ENCODE measurements around the gene MARCKS. TPM values are rescaled to one million over a fixed set of nuclear protein-coding genes. Genes with fewer than 3 reads are reported as not detected.

Gene MARCKS
- total RNA-seq, 4 donors from 2014 or later = 51.5 to 91.3 (median 56.8) TPM

DNA sequence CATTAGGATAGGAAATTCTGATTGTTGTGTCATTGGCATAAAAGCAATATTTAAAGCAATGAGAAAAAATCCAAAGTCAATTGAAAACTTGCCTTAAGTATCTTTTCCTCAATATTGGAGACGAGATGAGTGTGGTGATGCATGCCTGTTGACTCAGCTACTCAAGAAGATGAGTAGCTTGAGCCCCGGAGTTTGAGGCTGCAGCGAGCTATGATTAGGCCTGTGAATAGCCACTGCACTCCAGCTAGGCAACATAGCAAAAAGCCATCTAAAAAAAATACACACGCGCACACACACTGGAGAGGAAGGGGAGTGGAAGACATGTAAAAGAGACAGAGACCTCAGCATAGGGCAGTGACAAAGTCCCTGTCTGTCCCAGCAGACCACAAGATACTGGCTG, 9.7 kb upstream of the MARCKS start:
- intact Hi-C loops (cut with DNase I) = no loop called here
- Histone ChIP-seq H3K9me3 (no peaks in the 10 kb centered on the region), H3K27me3 (no peaks in the 10 kb centered on the region), H3K36me3 (no peaks in the 10 kb centered on the region), H3K4me3 (no peak overlapping the region), H3K4me1 (no peaks in the 10 kb centered on the region), H3K27ac (no peak overlapping the region)
- WGBS, 2 donors = 87 to 91% methylated on average over 5 of the region's 5 CpGs
- no peak for DNase-seq
- no peak for TF ChIP-seq POLR2A (IDR thresholded peaks at IDR 0.05)

DNA sequence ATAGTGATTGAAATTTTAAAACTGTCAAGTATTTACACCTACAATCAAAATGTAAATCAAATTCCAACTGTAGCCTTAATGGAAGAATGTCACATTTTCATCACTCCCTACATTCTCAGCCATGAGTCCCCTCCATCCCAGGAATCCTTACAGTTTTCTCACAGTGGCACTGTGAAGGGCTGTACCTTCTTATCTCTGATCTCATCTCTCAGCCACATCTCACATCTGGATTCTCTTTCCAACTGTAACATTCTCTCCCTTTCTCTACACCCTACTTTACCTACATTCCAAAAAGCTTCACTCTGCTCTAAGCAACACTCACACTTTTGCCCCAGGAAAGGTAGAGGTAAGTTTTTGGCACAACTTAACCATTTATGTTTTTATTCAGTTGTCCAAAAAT, 8.9 kb upstream of the MARCKS start:
- no peaks in the 10 kb centered on the region for H3K9me3 ChIP-seq
- no peaks in the 10 kb centered on the region for H3K4me1 ChIP-seq
- H3K27ac ChIP-seq = no peak overlapping the region
- H3K4me3 ChIP-seq = no peak overlapping the region
- H3K36me3 ChIP-seq = no peaks in the 10 kb centered on the region
- TF ChIP-seq POLR2A (IDR thresholded peaks at IDR 0.05) = no peak
- TF ChIP-seq, protein P1, sequence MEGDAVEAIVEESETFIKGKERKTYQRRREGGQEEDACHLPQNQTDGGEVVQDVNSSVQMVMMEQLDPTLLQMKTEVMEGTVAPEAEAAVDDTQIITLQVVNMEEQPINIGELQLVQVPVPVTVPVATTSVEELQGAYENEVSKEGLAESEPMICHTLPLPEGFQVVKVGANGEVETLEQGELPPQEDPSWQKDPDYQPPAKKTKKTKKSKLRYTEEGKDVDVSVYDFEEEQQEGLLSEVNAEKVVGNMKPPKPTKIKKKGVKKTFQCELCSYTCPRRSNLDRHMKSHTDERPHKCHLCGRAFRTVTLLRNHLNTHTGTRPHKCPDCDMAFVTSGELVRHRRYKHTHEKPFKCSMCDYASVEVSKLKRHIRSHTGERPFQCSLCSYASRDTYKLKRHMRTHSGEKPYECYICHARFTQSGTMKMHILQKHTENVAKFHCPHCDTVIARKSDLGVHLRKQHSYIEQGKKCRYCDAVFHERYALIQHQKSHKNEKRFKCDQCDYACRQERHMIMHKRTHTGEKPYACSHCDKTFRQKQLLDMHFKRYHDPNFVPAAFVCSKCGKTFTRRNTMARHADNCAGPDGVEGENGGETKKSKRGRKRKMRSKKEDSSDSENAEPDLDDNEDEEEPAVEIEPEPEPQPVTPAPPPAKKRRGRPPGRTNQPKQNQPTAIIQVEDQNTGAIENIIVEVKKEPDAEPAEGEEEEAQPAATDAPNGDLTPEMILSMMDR (IDR thresholded peaks at IDR 0.05) = no peak
- DNase-seq = no peak
- intact Hi-C loops (cut with DNase I) = no loop called here
- no peaks in the 10 kb centered on the region for H3K27me3 ChIP-seq

- 86 to 95% methylated on average over 1 of the region's 1 CpG for WGBS, 2 donors
- intact Hi-C loops (cut with DNase I) = no loop called here
Observed at GRCh38 chr6:113848811-113849210, 8.3 kb upstream of the MARCKS start.

DNA sequence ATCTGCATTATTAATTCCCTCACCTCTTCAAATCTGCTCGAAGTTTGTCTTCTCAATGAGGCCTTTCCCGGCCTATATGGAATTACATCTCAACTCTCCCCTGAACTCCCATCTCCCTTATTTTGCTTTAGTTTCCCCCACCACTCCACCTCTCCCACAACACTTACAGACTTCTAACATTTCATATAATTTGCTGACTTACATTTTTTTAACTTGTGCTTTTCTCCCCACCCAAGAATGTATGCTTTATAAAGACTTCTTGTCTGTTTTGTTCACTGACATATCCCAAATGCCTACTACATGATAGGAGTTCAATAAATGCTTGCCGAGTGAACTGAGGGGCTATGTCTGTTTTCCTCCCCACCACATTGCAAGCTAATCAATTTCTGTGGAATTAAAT, 3.9 kb upstream of the MARCKS start:
- no peak for TF ChIP-seq POLR2A (IDR thresholded peaks at IDR 0.05)
- TF ChIP-seq, protein P1 (IDR thresholded peaks at IDR 0.05) = no peak
- WGBS, 2 donors = 92 to 95% methylated on average over 3 of the region's 3 CpGs
- no peaks in the 10 kb centered on the region for H3K9me3 ChIP-seq
- no peak overlapping the region for H3K27ac ChIP-seq
- no peaks in the 10 kb centered on the region for H3K36me3 ChIP-seq
- DNase-seq = no peak
- peaks cover 0 to 26% (median 0%) of the 10 kb centered on the region in 3 donors for H3K4me1 ChIP-seq
- H3K27me3 ChIP-seq = peaks cover 0 to 6% (median 0%) of the 10 kb centered on the region in 4 donors
- no peak overlapping the region for H3K4me3 ChIP-seq
- intact Hi-C loops (cut with DNase I) = loop anchor here (10.0 kb wide), 1 partner anchor 218 kb away; no protein-coding TSS in a partner anchor

More at GRCh38 chr6:113848811-113849210, 8.3 kb upstream of the MARCKS start:
- H3K27me3 ChIP-seq = no peaks in the 10 kb centered on the region
- no peak overlapping the region for H3K27ac ChIP-seq
- no peak overlapping the region for H3K4me3 ChIP-seq
- no peak for TF ChIP-seq POLR2A (IDR thresholded peaks at IDR 0.05)
- H3K36me3 ChIP-seq = no peaks in the 10 kb centered on the region
- H3K4me1 ChIP-seq = no peaks in the 10 kb centered on the region
- no peaks in the 10 kb centered on the region for H3K9me3 ChIP-seq
- no peak for DNase-seq

GRCh38 chr6:113854531-113855499, 2.3 kb upstream of the MARCKS start:
- intact Hi-C loops (cut with DNase I) = loop anchor here (10.0 kb wide), 1 partner anchor 220 kb away; no protein-coding TSS in a partner anchor
- Histone ChIP-seq H3K36me3 (peaks cover 0 to 1% (median 0%) of the 10 kb centered on the region in 3 donors), H3K27me3 (peaks cover 0 to 6% (median 0%) of the 10 kb centered on the region in 4 donors), H3K4me3 (peak overlapping the region; percentile 55 to 80 (median 64)), H3K9me3 (no peaks in the 10 kb centered on the region), H3K27ac (peak overlapping the region; percentile 94 to 97 (median 95)), H3K4me1 (peaks cover 0 to 36% (median 5%) of the 10 kb centered on the region in 3 donors)
- WGBS, 2 donors = 2 to 3% methylated on average over 23 to 27 of the region's 56 CpGs
- peak; percentile 29 for DNase-seq
- no peak for TF ChIP-seq POLR2A (IDR thresholded peaks at IDR 0.05)
- TF ChIP-seq, protein P1 (IDR thresholded peaks at IDR 0.05) = peak in 1 of 6 experiments; percentile 4
